Endothelial cell of umbilical vein (primary cell): ENCODE results near the gene APOO. TPM values are rescaled to one million over a fixed set of nuclear protein-coding genes. Genes with fewer than 3 reads are reported as not detected.

Source experiments
- BruUV-seq: library from RNA; stranded (reverse); fragments of 400-500 nt; replicated peaks from 2 replicates; lab custom pipeline; 2021; lab: Mats Ljungman, UMichigan
- CTCF ChIA-PET: fragments of 300-600, 350-600 bp; sonication (Branson Sonifier 250); formaldehyde crosslinking; loops from one replicate; lab custom pipeline; 2021; ENCODE audit warnings: antibody characterized with exemption, inconsistent platforms; lab: Charles Lee
- POLR2A ChIA-PET: fragments of 300-600, 350-600 bp; sonication (Branson Sonifier 250); formaldehyde crosslinking; loops from one replicate; lab custom pipeline; 2021; ENCODE audit warnings: antibody characterized with exemption, inconsistent platforms; lab: Charles Lee
- DNase-seq: peaks from one replicate; pipeline ENCODE4 v3.0.0-alpha.2; 2011; ENCODE audit warnings: low read depth, low spot score
- FAIRE-seq: peaks from 2 replicates; lab custom pipeline; 2011; peaks lifted over from hg19 to GRCh38; lab: Jason Lieb, UNC
- H2AFZ ChIP-seq: 2 replicates; pipeline ENCODE4 v1.6.0; 2012; ENCODE audit warnings: low read depth, low read length, control low read depth, inconsistent platforms
- H3K27ac ChIP-seq: 2 replicates; pipeline ENCODE4 v1.5.1; 2011; ENCODE audit warnings: low read depth, mild to moderate bottlenecking, control low read depth, low read length, moderate library complexity; ENCODE audit not compliant: insufficient read depth
- H3K27me3 ChIP-seq, 2 experiments: 2 replicates each; pipeline versions ENCODE4 v1.6.0 to v1.6.1; 2011; ENCODE audit warnings: low read length in 2 of 2, mixed read lengths in 1 of 2; ENCODE audit not compliant: control insufficient read depth in 2 of 2, insufficient read depth in 2 of 2
- H3K36me3 ChIP-seq, 2 experiments: 2 replicates in 1 of 2; 3 replicates in 1 of 2; pipeline ENCODE4 v1.5.1; 2011; ENCODE audit warnings: low read length in 2 of 2, mild to moderate bottlenecking in 1 of 2, moderate library complexity in 1 of 2; ENCODE audit not compliant: control insufficient read depth in 2 of 2, insufficient read depth in 2 of 2; ENCODE audit errors: extremely low read depth in 1 of 2
- H3K4me1 ChIP-seq: 3 replicates; pipeline ENCODE4 v1.5.1; 2011; ENCODE audit warnings: mild to moderate bottlenecking, low read length; ENCODE audit not compliant: control insufficient read depth, insufficient read depth; ENCODE audit errors: extremely low read depth
- H3K4me2 ChIP-seq: 2 replicates; pipeline ENCODE4 v1.6.1; 2011; ENCODE audit warnings: low read length, control low read depth, mixed read lengths; ENCODE audit not compliant: insufficient read depth
- H3K4me3 ChIP-seq, 3 experiments: fragments of 200-600 bp in 1 of 3; sonication (generic), shearing (Covaris generic) in 1 of 3; replicated peaks in 1 of 3; 2 replicates each; pipeline ENCODE4 v1.5.1; 2011 to 2016; ENCODE audit warnings: control low read depth in 3 of 3, low read length in 3 of 3, mild to moderate bottlenecking in 2 of 3, inconsistent platforms in 1 of 3, low read depth in 1 of 3, moderate library complexity in 1 of 3; ENCODE audit not compliant: insufficient read depth in 1 of 3
- H3K79me2 ChIP-seq: 2 replicates; pipeline ENCODE4 v1.6.0; 2012; ENCODE audit warnings: low read length, inconsistent platforms; ENCODE audit not compliant: control insufficient read depth, insufficient read depth
- H3K9ac ChIP-seq: replicated peaks from 2 replicates; pipeline ENCODE3; 2011; ENCODE audit warnings: low read length, control low read depth; ENCODE audit not compliant: insufficient read depth; ENCODE audit errors: extremely low read depth
- H3K9me1 ChIP-seq: replicated peaks from 3 replicates; pipeline ENCODE4 v1.6.0; 2011; ENCODE audit warnings: mild to moderate bottlenecking, low read length; ENCODE audit not compliant: control insufficient read depth, insufficient read depth; ENCODE audit errors: extremely low read depth
- H3K9me3 ChIP-seq: replicated peaks from 2 replicates; pipeline ENCODE4 v1.5.1; 2012; ENCODE audit warnings: low read length, inconsistent platforms; ENCODE audit not compliant: control insufficient read depth, insufficient read depth
- H4K20me1 ChIP-seq: replicated peaks from 2 replicates; pipeline ENCODE3; 2011; ENCODE audit warnings: mild to moderate bottlenecking, low read length; ENCODE audit not compliant: control insufficient read depth, insufficient read depth; ENCODE audit errors: extremely low read depth
- EZH2 ChIP-seq: IDR thresholded peaks from 2 replicates; pipeline ENCODE4 v1.6.1; 2012; ENCODE audit warnings: borderline replicate concordance, low read depth, mild to moderate bottlenecking, moderate library complexity, low read length, inconsistent platforms; ENCODE audit not compliant: severe bottlenecking
- FOS ChIP-seq: IDR thresholded peaks from 2 replicates; pipeline ENCODE4 v1.6.1; 2011; ENCODE audit warnings: mild to moderate bottlenecking, low read length, moderate library complexity, borderline replicate concordance; ENCODE audit not compliant: insufficient read depth
- GATA2 ChIP-seq: IDR thresholded peaks from 2 replicates; pipeline ENCODE4 v1.7.0; 2011; ENCODE audit warnings: low read depth, mild to moderate bottlenecking, moderate library complexity, mixed read lengths, low read length; ENCODE audit not compliant: insufficient read length, insufficient read depth
- MYC ChIP-seq: IDR thresholded peaks from one replicate; pipeline ENCODE4 v1.6.1; 2011; ENCODE audit warnings: mild to moderate bottlenecking, low read depth, low read length
- POLR2AphosphoS5 ChIP-seq: IDR thresholded peaks from 2 replicates; pipeline ENCODE4 v1.6.1; 2012; ENCODE audit warnings: low read depth, mild to moderate bottlenecking, control low read depth, low read length, moderate library complexity; ENCODE audit not compliant: insufficient read depth
- dilution Hi-C: fragments of 300-500 bp; cut with MboI; formaldehyde crosslinking; loops from one replicate; pipeline ENCODE4 v1.15.0; 2019; ENCODE audit warnings: low sequenced_read_pairs; ENCODE audit not compliant: extremely low pct_ligation_motif_present
- intact Hi-C: fragments of 100-400 bp; cut with micrococcal nuclease; formaldehyde crosslinking; loops from one replicate; pipeline ENCODE4 v1.10.0; 2022
- polyA plus RNA-seq, 4 experiments: library from polyadenylated mRNA; depleted of rRNA in 3 of 4; stranded (reverse) in 3 of 4; unstranded in 1 of 4; fragments of >200 nt; gene quantifications; 2 replicates each; pipeline versions ENCODE4 v1.2.1 to v1.2.3, GENCODE V29; 2011 to 2012; ENCODE audit warnings: missing spikeins in 1 of 4
- total RNA-seq: library from RNA; stranded (reverse); gene quantifications from 2 replicates; pipeline ENCODE4 v1.2.3, GENCODE V29; 2021
- TF ChIP-seq, protein P1 (sequence below), 2 donors: IDR thresholded peaks; 1 replicate in 1 of 2; 2 replicates in 1 of 2; pipeline ENCODE4 v1.5.1; 2011; ENCODE audit warnings: low read length in 2 of 2, mild to moderate bottlenecking in 2 of 2, moderate library complexity in 2 of 2, control low read depth in 1 of 2, inconsistent platforms in 1 of 2, low read depth in 1 of 2; ENCODE audit not compliant: insufficient read depth in 1 of 2; ENCODE audit errors: extremely low read depth in 1 of 2

Gene APOO
- total and polyA plus RNA-seq, 2 donors (not counting 3 experiments of a cell fraction or from before 2014, with no cell fraction given): 9.8 to 24.3 TPM

DNA sequence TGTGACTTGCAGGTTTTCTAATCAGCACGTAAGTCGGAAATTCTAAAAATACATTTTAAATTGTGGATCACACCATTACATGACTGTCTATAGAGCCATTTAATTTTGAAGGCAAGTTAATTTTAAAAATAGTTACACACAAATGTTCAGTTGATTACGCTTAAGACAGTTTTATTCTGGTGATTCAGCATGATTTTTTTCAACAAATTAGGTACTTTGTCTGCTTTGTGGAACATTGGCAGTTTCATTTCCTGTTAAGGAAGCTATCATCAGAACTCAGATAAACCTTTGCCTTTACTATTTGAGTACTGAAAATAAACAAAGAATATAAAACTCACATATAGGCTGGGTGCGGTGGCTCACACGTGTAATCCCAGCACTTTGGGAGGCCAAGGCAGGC is 105.3 kb downstream of the APOO start:
- dilution Hi-C loops: no loop called here
- peak overlapping the region; percentile 31 for H3K4me2 ChIP-seq
- POLR2A ChIA-PET: interaction anchor here (2.6 kb wide), 1 partner anchor 20 kb away, joined by 14 read pairs; the partner anchor contains the start of gene SAT1
- H3K4me3 ChIP-seq: no peak overlapping the region
- peaks cover 29% of the 10 kb centered on the region for H3K4me1 ChIP-seq
- no peak overlapping the region for H2AFZ ChIP-seq
- CTCF ChIA-PET: interaction anchor here (1.1 to 2.5 kb wide), 2 partner anchors 19 to 99 kb away, joined by 3 to 17 read pairs; partner anchors contain the start of gene SAT1
- no peaks in the 10 kb centered on the region for H3K9me1 ChIP-seq
- no peaks in the 10 kb centered on the region for H3K36me3 ChIP-seq
- intact Hi-C loops: no loop called here
- no peaks in the 10 kb centered on the region for H3K9me3 ChIP-seq
- peak overlapping the region; percentile 51 for H3K9ac ChIP-seq
- H3K27me3 ChIP-seq: no peaks in the 10 kb centered on the region
- H3K79me2 ChIP-seq: no peaks in the 10 kb centered on the region
- peak overlapping the region; percentile 74 for H3K27ac ChIP-seq
- no peaks in the 10 kb centered on the region for H4K20me1 ChIP-seq
- FAIRE-seq: peak; percentile 94
- DNase-seq: peak; percentile 68
- TF ChIP-seq POLR2AphosphoS5 (no peak), GATA2 (no peak), FOS (peak; percentile 12)
- BruUV-seq: no TSS peak

- Histone ChIP-seq H3K4me3 (no peak overlapping the region), H4K20me1 (no peaks in the 10 kb centered on the region), H3K9me1 (no peaks in the 10 kb centered on the region), H3K9me3 (no peaks in the 10 kb centered on the region), H3K4me2 (no peak overlapping the region), H3K27me3 (no peaks in the 10 kb centered on the region), H3K36me3 (no peaks in the 10 kb centered on the region), H3K9ac (no peak overlapping the region), H3K4me1 (peaks cover 21% of the 10 kb centered on the region), H3K79me2 (no peaks in the 10 kb centered on the region), H2AFZ (no peak overlapping the region), H3K27ac (no peak overlapping the region)
- dilution Hi-C loops: no loop called here
- FAIRE-seq (no peak), DNase-seq (no peak)
- POLR2A ChIA-PET: interaction anchor here (1.8 kb wide), 1 partner anchor 16 kb away, joined by 8 read pairs; the partner anchor contains the start of gene SAT1
- CTCF ChIA-PET: interaction anchor here (0.6 to 1.6 kb wide), 5 partner anchors 15 to 102 kb away, joined by 3 to 7 read pairs (median 3); partner anchors contain the start of gene SAT1
- no TSS peak for BruUV-seq
- intact Hi-C loops: no loop called here
- TF ChIP-seq FOS: no peak
- TF ChIP-seq MYC: no peak
- TF ChIP-seq, protein P1, sequence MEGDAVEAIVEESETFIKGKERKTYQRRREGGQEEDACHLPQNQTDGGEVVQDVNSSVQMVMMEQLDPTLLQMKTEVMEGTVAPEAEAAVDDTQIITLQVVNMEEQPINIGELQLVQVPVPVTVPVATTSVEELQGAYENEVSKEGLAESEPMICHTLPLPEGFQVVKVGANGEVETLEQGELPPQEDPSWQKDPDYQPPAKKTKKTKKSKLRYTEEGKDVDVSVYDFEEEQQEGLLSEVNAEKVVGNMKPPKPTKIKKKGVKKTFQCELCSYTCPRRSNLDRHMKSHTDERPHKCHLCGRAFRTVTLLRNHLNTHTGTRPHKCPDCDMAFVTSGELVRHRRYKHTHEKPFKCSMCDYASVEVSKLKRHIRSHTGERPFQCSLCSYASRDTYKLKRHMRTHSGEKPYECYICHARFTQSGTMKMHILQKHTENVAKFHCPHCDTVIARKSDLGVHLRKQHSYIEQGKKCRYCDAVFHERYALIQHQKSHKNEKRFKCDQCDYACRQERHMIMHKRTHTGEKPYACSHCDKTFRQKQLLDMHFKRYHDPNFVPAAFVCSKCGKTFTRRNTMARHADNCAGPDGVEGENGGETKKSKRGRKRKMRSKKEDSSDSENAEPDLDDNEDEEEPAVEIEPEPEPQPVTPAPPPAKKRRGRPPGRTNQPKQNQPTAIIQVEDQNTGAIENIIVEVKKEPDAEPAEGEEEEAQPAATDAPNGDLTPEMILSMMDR (IDR thresholded peaks at IDR 0.05; ENCODE audit: extremely low read depth in 1 of 2, insufficient read depth in 1 of 2, low read depth in 1 of 2, low read length in 2 of 2): no peak
- TF ChIP-seq POLR2AphosphoS5: no peak
- no peak for TF ChIP-seq EZH2
Measured at GRCh38 chrX:23799469-23800065, 108.2 kb downstream of the APOO start.
